SK-N-SH (cell line): Measurements from ENCODE around the gene EQTN. TPM values are rescaled to one million over a fixed set of nuclear protein-coding genes. Genes with fewer than 3 reads are reported as not detected.

ENCODE experiments used
- CTCF ChIA-PET: fragments of 300-600, 350-600 bp; formaldehyde crosslinking; extraction: SDS; loops from one replicate; lab custom pipeline; 2021; lab: Yijun Ruan, JAX
- POLR2A ChIA-PET: fragments of 350-600 bp; sonication (Branson Sonifier 250); formaldehyde crosslinking; extraction: SDS; loops from one replicate; lab custom pipeline; 2020; ENCODE audit warnings: antibody characterized with exemption, inconsistent platforms; lab: Yijun Ruan, JAX
- DNase-seq: peaks from one replicate; pipeline ENCODE4 v3.0.0; 2012
- H2AFZ ChIP-seq: fragments of 200-600 bp; sonication (generic); 2 replicates; pipeline ENCODE4 v1.8.1; 2016; ENCODE audit warnings: antibody characterized with exemption, mild to moderate bottlenecking, low read depth
- H3F3A ChIP-seq: fragments of 200-600 bp; sonication (generic); replicated peaks from 2 replicates; pipeline ENCODE3; 2016; ENCODE audit warnings: antibody characterized with exemption, mild to moderate bottlenecking; ENCODE audit not compliant: insufficient read depth
- H3K27ac ChIP-seq, 2 experiments: fragments of 200-500 bp in 1 of 2; fragments of 200-600 bp in 1 of 2; sonication (Bioruptor generic) in 1 of 2; sonication (generic), shearing (Covaris generic) in 1 of 2; 2 replicates each; pipeline versions ENCODE4 v1.5.1 to v1.6.1; 2014 to 2016; ENCODE audit warnings: low read depth in 2 of 2, inconsistent platforms in 1 of 2, low read length in 1 of 2, mild to moderate bottlenecking in 1 of 2, mixed read lengths in 1 of 2
- H3K27me3 ChIP-seq: fragments of 200-600 bp; sonication (generic), shearing (Covaris generic); 2 replicates; pipeline ENCODE4 v1.6.1; 2016; ENCODE audit warnings: mixed run types; ENCODE audit not compliant: insufficient read depth
- H3K36me3 ChIP-seq, 2 experiments: fragments of 200-500 bp in 1 of 2; fragments of 200-600 bp in 1 of 2; sonication (Bioruptor generic) in 1 of 2; sonication (generic) in 1 of 2; replicated peaks in 1 of 2; 2 replicates each; pipeline versions ENCODE3 to v1.5.1; 2014 to 2016; ENCODE audit warnings: low read length in 1 of 2, mild to moderate bottlenecking in 1 of 2; ENCODE audit not compliant: insufficient read depth in 2 of 2, control insufficient read depth in 1 of 2
- H3K4me1 ChIP-seq, 2 experiments: fragments of 200-500 bp in 1 of 2; fragments of 200-600 bp in 1 of 2; sonication (Bioruptor generic) in 1 of 2; sonication (generic), shearing (Covaris generic) in 1 of 2; 2 replicates each; pipeline versions ENCODE4 v1.5.1 to v1.6.1; 2014 to 2016; ENCODE audit warnings: low read depth in 1 of 2, low read length in 1 of 2, mixed run types in 1 of 2; ENCODE audit not compliant: insufficient read depth in 2 of 2, control insufficient read depth in 1 of 2
- H3K4me2 ChIP-seq: fragments of 200-600 bp; sonication (generic), shearing (Covaris generic); 2 replicates; pipeline ENCODE4 v1.6.1; 2017; ENCODE audit warnings: mixed run types
- H3K4me3 ChIP-seq, 2 experiments: fragments of 200-500 bp in 1 of 2; fragments of 200-600 bp in 1 of 2; sonication (Bioruptor generic) in 1 of 2; sonication (generic), shearing (Covaris generic) in 1 of 2; 2 replicates each; pipeline versions ENCODE4 v1.5.1 to v1.8.1; 2014 to 2016; ENCODE audit warnings: low read depth in 2 of 2, inconsistent platforms in 1 of 2, low read length in 1 of 2, mild to moderate bottlenecking in 1 of 2, mixed read lengths in 1 of 2, moderate library complexity in 1 of 2
- H3K79me2 ChIP-seq: fragments of 200-600 bp; sonication (generic); 2 replicates; pipeline ENCODE4 v1.8.1; 2017; ENCODE audit warnings: mild to moderate bottlenecking; ENCODE audit not compliant: insufficient read depth
- H3K9ac ChIP-seq: fragments of 200-600 bp; sonication (generic); 2 replicates; pipeline ENCODE4 v1.6.1; 2017; ENCODE audit warnings: mixed run types
- H3K9me2 ChIP-seq: fragments of 200-600 bp; sonication (generic); 2 replicates; pipeline ENCODE4 v1.6.1; 2017; ENCODE audit warnings: mixed run types
- H3K9me3 ChIP-seq: fragments of 200-600 bp; sonication (generic); 2 replicates; pipeline ENCODE4 v1.6.1; 2017; ENCODE audit warnings: mixed run types, mild to moderate bottlenecking, moderate library complexity
- H4K20me1 ChIP-seq: fragments of 200-600 bp; sonication (generic); 2 replicates; pipeline ENCODE4 v1.6.1; 2017; ENCODE audit warnings: mild to moderate bottlenecking, mixed run types; ENCODE audit not compliant: insufficient read depth
- ELF1 ChIP-seq: IDR thresholded peaks from 2 replicates; pipeline ENCODE4 v1.4.0; 2012
- EZH2phosphoT487 ChIP-seq: fragments of 200-600 bp; sonication (generic); IDR thresholded peaks from 2 replicates; pipeline ENCODE4 v1.6.1; 2017; ENCODE audit warnings: low read depth, mixed run types, mild to moderate bottlenecking, antibody characterized with exemption, moderate library complexity, borderline replicate concordance
- GATA2 ChIP-seq: sonication (generic); formaldehyde crosslinking; IDR thresholded peaks from 2 replicates; pipeline ENCODE4 v1.5.0; 2020; ENCODE audit warnings: mild to moderate bottlenecking, missing genetic modification reagents
- NFIC ChIP-seq: IDR thresholded peaks from 2 replicates; pipeline ENCODE4 v1.4.0; 2012; ENCODE audit warnings: borderline replicate concordance
- NRF1 ChIP-seq: IDR thresholded peaks from 2 replicates; pipeline ENCODE4 v1.6.1; 2012; ENCODE audit warnings: low read depth, mild to moderate bottlenecking, low read length
- RAD21 ChIP-seq: IDR thresholded peaks from 2 replicates; pipeline ENCODE4 v1.6.1; 2012; ENCODE audit warnings: mild to moderate bottlenecking, low read length
- RCOR1 ChIP-seq: fragments of 150-350 bp; IDR thresholded peaks from 2 replicates; pipeline ENCODE4 v1.6.1; 2017; ENCODE audit warnings: antibody characterized with exemption, low read length
- RXRA ChIP-seq: IDR thresholded peaks from 2 replicates; pipeline ENCODE4 v1.4.0; 2012; ENCODE audit warnings: low read depth, mild to moderate bottlenecking, borderline replicate concordance
- SIN3A ChIP-seq: IDR thresholded peaks from 2 replicates; pipeline ENCODE4 v1.6.1; 2012; ENCODE audit warnings: low read depth, mild to moderate bottlenecking, low read length, moderate library complexity, borderline replicate concordance
- YY1 ChIP-seq: IDR thresholded peaks from 2 replicates; pipeline ENCODE4 v1.4.0; 2012; ENCODE audit warnings: low read depth, mild to moderate bottlenecking
- WGBS: methylation state at CpG from one replicate; pipeline ENCODE4 v1.1.6; 2017; ENCODE audit warnings: low lambda C conversion rate; 5-methylcytosine and 5-hydroxymethylcytosine counted together
- polyA plus RNA-seq, 3 experiments: library from polyadenylated mRNA; depleted of rRNA; stranded (reverse); fragments of >200 nt; gene quantifications; 2 replicates each; pipeline ENCODE4 v1.2.3, GENCODE V29; 2012
- TF ChIP-seq, protein P1 (sequence below): fragments of 150-350 bp; IDR thresholded peaks from 2 replicates; pipeline ENCODE4 v1.6.1; 2016; ENCODE audit warnings: mild to moderate bottlenecking, low read depth, low read length
- TF ChIP-seq, protein P2 (sequence below): IDR thresholded peaks from 2 replicates; pipeline ENCODE4 v1.4.0; 2012; ENCODE audit warnings: low read depth, borderline replicate concordance
- TF ChIP-seq, protein P3 (sequence below): IDR thresholded peaks from 2 replicates; pipeline ENCODE4; 2012
- TF ChIP-seq, protein P4 (sequence below): fragments of 200-600 bp; sonication (generic); IDR thresholded peaks from 2 replicates; pipeline ENCODE4 v1.6.1; 2017; ENCODE audit warnings: antibody characterized with exemption, mild to moderate bottlenecking, moderate library complexity
- TF ChIP-seq, protein P5 (sequence below): IDR thresholded peaks from 2 replicates; pipeline ENCODE4 v1.4.0; 2012; ENCODE audit warnings: low read depth

Gene EQTN
- polyA plus RNA-seq, 1 of the 3 experiments (the other 2 are of a cell fraction): not detected

DNA sequence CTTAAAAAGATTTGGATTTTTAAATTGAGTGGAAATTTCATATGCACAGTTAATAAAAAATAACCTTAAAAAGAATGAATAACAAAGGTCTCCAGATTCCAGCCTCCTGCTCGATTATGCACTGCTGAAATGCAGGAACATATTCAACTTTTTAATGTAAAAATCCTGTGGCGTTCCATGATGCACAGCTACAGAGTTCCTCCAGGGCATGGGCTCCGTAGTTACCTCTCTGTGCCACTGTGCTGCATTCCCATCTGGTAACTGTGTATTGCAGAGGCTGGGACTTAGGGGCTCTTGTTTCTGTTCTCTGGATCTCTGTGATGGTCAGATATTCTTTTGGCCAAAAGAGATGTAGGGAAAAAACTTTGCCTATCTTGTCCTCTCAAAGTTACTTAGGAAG is 31.5 kb upstream of the EQTN start:
- Histone ChIP-seq H2AFZ (no peak overlapping the region), H3K4me2 (no peak overlapping the region), H3K79me2 (no peaks in the 10 kb centered on the region), H3F3A (no peaks in the 10 kb centered on the region), H4K20me1 (no peaks in the 10 kb centered on the region), H3K36me3 (no peaks in the 10 kb centered on the region), H3K9me3 (no peaks in the 10 kb centered on the region), H3K27me3 (no peaks in the 10 kb centered on the region), H3K4me3 (no peak overlapping the region), H3K9me2 (no peaks in the 10 kb centered on the region), H3K4me1 (peaks cover 0 to 7% of the 10 kb centered on the region in 2 experiments; a peak in 1 of 4 replicates), H3K27ac (no peak overlapping the region), H3K9ac (no peak overlapping the region)
- no peak for DNase-seq
- WGBS: 48% methylated on average over 3 of the region's 3 CpGs
- TF ChIP-seq, protein P1, sequence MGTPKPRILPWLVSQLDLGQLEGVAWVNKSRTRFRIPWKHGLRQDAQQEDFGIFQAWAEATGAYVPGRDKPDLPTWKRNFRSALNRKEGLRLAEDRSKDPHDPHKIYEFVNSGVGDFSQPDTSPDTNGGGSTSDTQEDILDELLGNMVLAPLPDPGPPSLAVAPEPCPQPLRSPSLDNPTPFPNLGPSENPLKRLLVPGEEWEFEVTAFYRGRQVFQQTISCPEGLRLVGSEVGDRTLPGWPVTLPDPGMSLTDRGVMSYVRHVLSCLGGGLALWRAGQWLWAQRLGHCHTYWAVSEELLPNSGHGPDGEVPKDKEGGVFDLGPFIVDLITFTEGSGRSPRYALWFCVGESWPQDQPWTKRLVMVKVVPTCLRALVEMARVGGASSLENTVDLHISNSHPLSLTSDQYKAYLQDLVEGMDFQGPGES: no peak
- TF ChIP-seq, protein P2, sequence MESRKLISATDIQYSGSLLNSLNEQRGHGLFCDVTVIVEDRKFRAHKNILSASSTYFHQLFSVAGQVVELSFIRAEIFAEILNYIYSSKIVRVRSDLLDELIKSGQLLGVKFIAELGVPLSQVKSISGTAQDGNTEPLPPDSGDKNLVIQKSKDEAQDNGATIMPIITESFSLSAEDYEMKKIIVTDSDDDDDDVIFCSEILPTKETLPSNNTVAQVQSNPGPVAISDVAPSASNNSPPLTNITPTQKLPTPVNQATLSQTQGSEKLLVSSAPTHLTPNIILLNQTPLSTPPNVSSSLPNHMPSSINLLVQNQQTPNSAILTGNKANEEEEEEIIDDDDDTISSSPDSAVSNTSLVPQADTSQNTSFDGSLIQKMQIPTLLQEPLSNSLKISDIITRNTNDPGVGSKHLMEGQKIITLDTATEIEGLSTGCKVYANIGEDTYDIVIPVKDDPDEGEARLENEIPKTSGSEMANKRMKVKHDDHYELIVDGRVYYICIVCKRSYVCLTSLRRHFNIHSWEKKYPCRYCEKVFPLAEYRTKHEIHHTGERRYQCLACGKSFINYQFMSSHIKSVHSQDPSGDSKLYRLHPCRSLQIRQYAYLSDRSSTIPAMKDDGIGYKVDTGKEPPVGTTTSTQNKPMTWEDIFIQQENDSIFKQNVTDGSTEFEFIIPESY: no peak
- TF ChIP-seq RCOR1 (no peak), GATA2 (CRISPR knock-in tag) (no peak), YY1 (no peak), EZH2phosphoT487 (no peak), NFIC (no peak), ELF1 (no peak), SIN3A (no peak), RXRA (no peak), NRF1 (no peak), RAD21 (no peak)
- TF ChIP-seq, protein P3, sequence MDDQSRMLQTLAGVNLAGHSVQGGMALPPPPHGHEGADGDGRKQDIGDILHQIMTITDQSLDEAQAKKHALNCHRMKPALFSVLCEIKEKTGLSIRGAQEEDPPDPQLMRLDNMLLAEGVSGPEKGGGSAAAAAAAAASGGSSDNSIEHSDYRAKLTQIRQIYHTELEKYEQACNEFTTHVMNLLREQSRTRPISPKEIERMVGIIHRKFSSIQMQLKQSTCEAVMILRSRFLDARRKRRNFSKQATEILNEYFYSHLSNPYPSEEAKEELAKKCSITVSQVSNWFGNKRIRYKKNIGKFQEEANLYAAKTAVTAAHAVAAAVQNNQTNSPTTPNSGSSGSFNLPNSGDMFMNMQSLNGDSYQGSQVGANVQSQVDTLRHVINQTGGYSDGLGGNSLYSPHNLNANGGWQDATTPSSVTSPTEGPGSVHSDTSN: no peak
- TF ChIP-seq, protein P4, sequence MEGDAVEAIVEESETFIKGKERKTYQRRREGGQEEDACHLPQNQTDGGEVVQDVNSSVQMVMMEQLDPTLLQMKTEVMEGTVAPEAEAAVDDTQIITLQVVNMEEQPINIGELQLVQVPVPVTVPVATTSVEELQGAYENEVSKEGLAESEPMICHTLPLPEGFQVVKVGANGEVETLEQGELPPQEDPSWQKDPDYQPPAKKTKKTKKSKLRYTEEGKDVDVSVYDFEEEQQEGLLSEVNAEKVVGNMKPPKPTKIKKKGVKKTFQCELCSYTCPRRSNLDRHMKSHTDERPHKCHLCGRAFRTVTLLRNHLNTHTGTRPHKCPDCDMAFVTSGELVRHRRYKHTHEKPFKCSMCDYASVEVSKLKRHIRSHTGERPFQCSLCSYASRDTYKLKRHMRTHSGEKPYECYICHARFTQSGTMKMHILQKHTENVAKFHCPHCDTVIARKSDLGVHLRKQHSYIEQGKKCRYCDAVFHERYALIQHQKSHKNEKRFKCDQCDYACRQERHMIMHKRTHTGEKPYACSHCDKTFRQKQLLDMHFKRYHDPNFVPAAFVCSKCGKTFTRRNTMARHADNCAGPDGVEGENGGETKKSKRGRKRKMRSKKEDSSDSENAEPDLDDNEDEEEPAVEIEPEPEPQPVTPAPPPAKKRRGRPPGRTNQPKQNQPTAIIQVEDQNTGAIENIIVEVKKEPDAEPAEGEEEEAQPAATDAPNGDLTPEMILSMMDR: no peak
- TF ChIP-seq, protein P5, sequence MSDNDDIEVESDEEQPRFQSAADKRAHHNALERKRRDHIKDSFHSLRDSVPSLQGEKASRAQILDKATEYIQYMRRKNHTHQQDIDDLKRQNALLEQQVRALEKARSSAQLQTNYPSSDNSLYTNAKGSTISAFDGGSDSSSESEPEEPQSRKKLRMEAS: no peak
- ChIA-PET CTCF (interaction anchor here (0.6 to 1.9 kb wide), 3 partner anchors 201 to 802 kb away, joined by 3 to 11 read pairs (median 5); partner anchors contain the start of gene MOB3B), POLR2A (no interaction called here)
